Erythroblast (primary cell): ENCODE measurements around the gene LHFPL5.

ENCODE experiments used
- GATA1 ChIP-seq: IDR thresholded peaks from 2 replicates; pipeline ENCODE4 v1.6.1; 2011; ENCODE audit warnings: low read depth, mild to moderate bottlenecking, control low read depth, low read length, moderate library complexity
- POLR2A ChIP-seq: IDR thresholded peaks from 2 replicates; pipeline ENCODE4 v1.6.1; 2011; ENCODE audit warnings: mild to moderate bottlenecking, low read length

DNA sequence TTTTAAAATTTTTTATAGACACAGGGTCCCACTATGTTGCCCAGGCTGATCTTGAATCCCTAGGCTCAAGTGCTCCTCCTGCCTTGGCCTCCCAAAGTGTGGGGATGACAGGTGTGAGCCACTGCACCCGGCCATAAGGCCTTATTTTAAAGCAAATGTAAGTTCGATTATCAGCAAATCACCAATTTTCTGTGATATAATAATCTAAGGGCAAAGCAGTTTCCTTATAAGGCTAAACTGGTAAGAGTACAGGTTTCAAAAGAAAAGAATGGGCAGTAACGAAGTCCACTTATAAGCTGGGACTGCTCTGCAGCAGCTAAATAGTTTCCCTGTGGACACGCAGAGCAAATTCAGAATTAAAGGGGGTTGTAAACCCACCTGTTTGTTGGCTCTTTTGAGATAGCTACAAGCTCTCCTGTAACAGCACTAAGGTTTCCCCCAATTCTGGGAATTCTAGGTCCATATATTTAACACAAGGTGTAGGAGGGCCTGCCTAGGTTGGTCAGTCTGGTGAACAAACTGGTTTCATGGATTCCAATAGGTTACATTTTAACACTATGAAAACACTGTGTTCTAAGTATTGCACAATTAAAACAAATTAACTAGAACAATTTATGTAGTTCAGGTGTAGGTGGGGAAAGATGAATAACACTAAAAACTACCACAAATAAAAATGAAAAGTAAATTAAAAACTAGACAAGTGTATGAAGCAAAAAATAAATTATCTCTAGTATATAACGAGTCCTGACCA, 26.3 kb downstream of the LHFPL5 start:
- no peak for TF ChIP-seq POLR2A
- no peak for TF ChIP-seq GATA1
